Neural cell (in vitro differentiated cells): ENCODE measurements around the gene PLXNA4.

Experiments used
- POLR2AphosphoS5 ChIP-seq: IDR thresholded peaks from 2 replicates; pipeline ENCODE4 v1.6.1; 2012
- SMC3 ChIP-seq: fragments of 450-650 bp; conservative IDR thresholded peaks from 2 replicates; pipeline ENCODE4 v1.6.1; 2014; ENCODE audit warnings: antibody characterized with exemption, mild to moderate bottlenecking, moderate library complexity; ENCODE audit not compliant: poor library complexity
- TF ChIP-seq, protein P1 (sequence below): fragments of 450-650 bp; IDR thresholded peaks from 2 replicates; pipeline ENCODE4 v1.5.1; 2014; ENCODE audit warnings: antibody characterized with exemption, mild to moderate bottlenecking, moderate library complexity; ENCODE audit not compliant: poor library complexity, severe bottlenecking

GRCh38 chr7:132269718-132270117 lies 306.6 kb downstream of the PLXNA4 start:
- no peak for TF ChIP-seq POLR2AphosphoS5
- TF ChIP-seq SMC3, result no peak
- TF ChIP-seq, protein P1, sequence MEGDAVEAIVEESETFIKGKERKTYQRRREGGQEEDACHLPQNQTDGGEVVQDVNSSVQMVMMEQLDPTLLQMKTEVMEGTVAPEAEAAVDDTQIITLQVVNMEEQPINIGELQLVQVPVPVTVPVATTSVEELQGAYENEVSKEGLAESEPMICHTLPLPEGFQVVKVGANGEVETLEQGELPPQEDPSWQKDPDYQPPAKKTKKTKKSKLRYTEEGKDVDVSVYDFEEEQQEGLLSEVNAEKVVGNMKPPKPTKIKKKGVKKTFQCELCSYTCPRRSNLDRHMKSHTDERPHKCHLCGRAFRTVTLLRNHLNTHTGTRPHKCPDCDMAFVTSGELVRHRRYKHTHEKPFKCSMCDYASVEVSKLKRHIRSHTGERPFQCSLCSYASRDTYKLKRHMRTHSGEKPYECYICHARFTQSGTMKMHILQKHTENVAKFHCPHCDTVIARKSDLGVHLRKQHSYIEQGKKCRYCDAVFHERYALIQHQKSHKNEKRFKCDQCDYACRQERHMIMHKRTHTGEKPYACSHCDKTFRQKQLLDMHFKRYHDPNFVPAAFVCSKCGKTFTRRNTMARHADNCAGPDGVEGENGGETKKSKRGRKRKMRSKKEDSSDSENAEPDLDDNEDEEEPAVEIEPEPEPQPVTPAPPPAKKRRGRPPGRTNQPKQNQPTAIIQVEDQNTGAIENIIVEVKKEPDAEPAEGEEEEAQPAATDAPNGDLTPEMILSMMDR, result no peak
